ENCODE results near the gene PSMF1. TPM values are rescaled to one million over a fixed set of nuclear protein-coding genes. Genes with fewer than 3 reads are reported as not detected.

PSMF1 gene, protein sequence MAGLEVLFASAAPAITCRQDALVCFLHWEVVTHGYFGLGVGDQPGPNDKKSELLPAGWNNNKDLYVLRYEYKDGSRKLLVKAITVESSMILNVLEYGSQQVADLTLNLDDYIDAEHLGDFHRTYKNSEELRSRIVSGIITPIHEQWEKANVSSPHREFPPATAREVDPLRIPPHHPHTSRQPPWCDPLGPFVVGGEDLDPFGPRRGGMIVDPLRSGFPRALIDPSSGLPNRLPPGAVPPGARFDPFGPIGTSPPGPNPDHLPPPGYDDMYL
- total RNA-seq = 100 to 1,000 TPM; 224 to 272 (median 230) TPM

DNA sequence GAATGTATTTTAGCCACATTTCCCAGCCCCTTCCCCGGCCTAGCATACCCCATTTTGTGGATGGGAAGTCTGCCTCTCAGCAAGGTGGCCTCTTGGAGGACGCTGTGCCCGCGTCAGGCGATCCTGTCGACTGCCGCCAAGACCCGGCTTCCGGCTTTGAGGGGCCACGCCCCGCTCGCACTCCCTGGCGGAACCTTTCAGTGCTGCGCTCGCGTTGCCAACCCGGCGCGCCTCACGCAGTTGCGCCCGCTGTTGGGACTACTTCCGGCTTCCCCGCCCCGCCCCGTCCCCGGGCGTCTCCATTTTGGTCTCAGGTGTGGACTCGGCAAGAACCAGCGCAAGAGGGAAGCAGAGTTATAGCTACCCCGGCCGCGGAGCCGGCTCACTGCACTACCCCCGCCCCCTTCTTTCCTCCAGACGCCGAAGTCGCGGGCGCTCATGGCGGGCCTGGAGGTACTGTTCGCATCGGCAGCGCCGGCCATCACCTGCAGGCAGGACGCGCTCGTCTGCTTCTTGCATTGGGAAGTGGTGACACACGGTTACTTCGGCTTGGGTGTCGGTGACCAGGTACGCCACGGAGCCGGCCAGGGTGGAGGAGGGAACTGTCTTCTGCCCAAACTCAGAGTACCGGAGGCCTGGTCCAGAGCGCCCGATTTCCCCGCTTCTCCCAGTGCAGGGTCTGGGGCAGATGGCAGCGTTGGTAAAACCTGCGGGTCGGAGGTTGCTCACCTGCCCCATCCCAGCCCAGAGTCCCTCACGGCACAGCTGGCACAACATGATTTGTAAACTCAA is at the start of gene PSMF1:
Gene PSMF1 (plus strand): TSS at position 267 of the 792 bp plus-strand sequence. CDS start 172 bp downstream, at position 439.
- H3K27me3 Mint-ChIP-seq (ENCODE audit: low read depth) = no peaks in the 10 kb centered on the region

DNA sequence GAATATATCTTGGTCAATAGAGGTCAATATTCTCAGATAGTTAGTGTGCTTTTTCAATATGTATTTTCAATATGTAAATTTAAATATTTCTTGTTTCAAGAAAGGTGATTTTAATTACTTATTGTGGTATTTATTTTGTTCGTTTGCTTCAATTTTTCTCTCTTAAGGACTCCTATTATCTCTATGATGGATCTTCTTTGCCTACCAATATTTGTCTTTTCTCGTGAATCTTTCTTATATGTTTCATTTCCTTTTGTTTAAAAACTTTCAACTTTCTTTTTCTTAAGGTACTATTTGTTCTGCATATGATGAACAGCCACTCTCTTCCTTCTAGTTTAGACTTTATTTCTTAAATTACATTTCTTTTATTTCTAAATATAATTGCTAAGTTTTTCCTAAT is 46.1 kb upstream of the PSMF1 start:
- H3K27me3 Mint-ChIP-seq (ENCODE audit: low read depth) = peaks cover 3% of the 10 kb centered on the region
- H3K36me3 Mint-ChIP-seq (ENCODE audit: insufficient read depth) = peaks cover 2% of the 10 kb centered on the region
- H3K4me1 Mint-ChIP-seq (ENCODE audit: low read depth) = no peaks in the 10 kb centered on the region
- peaks cover 15% of the 10 kb centered on the region for H3K9me3 Mint-ChIP-seq
- DNase-seq (no peak), ATAC-seq (no peak)
- H3K4me3 Mint-ChIP-seq = no peak overlapping the region

More for the DNA sequence above, at the start of gene PSMF1:
- Mint-ChIP-seq H3K9me3 (no peaks in the 10 kb centered on the region), H3K4me3 (peak within 1 kb of the TSS; percentile 95), H3K4me1 (ENCODE audit: low read depth) (peaks cover 48% of the 10 kb centered on the region), H3K36me3 (ENCODE audit: insufficient read depth) (peaks cover 30% of the 10 kb centered on the region)
- DNase-seq (peak; percentile 94), ATAC-seq (peak; percentile 97 to 98)

DNA sequence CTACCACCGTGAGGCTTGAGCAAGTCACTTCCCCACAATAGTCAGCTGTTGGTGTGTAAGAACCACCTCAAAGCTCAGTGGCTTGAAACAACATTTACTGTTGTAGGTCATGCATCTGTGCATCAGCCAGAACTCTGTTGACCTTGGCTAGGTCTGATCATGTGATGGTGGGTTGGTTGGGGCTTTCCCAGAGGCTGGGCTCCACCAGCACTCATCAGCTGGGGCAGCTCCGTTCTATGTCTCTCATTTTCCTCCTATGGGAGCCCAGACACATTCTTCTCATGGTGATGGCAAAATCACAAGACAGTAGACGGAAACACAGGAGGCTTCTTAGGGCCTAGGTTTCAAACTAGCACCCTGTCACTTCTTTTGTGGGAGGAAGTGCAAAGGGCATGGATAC is 42.8 kb upstream of the PSMF1 start:
- DNase-seq (no peak), ATAC-seq (no peak)
- Mint-ChIP-seq H3K4me3 (no peak overlapping the region), H3K36me3 (ENCODE audit: insufficient read depth) (peaks cover 6% of the 10 kb centered on the region), H3K4me1 (ENCODE audit: low read depth) (no peaks in the 10 kb centered on the region), H3K27me3 (ENCODE audit: low read depth) (no peaks in the 10 kb centered on the region), H3K9me3 (no peaks in the 10 kb centered on the region)

DNA sequence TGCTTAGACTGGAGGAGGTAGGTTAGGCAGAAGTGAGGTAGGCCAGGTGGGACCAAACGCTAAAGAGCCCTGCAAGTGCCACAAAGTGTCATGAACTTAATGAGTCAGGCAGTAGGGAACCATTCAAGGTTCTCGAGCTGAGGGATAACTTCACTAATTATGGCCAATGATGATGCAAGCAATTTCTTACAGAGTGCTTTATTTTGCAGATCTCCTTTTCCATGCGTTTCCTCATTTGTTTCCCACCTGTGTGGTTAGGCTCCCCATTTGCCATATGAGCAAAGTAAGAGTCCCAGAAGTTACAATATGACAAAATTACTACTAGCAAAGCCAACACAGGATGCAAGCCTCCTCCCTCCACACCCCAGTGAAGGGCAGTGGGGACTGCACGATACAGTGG is 36.5 kb upstream of the PSMF1 start:
- DNase-seq (no peak), ATAC-seq (no peak)
- peaks cover 6% of the 10 kb centered on the region for H3K36me3 Mint-ChIP-seq (ENCODE audit: insufficient read depth)
- H3K27me3 Mint-ChIP-seq (ENCODE audit: low read depth) = no peaks in the 10 kb centered on the region
- H3K4me3 Mint-ChIP-seq = no peak overlapping the region
- H3K4me1 Mint-ChIP-seq (ENCODE audit: low read depth) = peaks cover 9% of the 10 kb centered on the region
- peaks cover 13% of the 10 kb centered on the region for H3K9me3 Mint-ChIP-seq

DNA sequence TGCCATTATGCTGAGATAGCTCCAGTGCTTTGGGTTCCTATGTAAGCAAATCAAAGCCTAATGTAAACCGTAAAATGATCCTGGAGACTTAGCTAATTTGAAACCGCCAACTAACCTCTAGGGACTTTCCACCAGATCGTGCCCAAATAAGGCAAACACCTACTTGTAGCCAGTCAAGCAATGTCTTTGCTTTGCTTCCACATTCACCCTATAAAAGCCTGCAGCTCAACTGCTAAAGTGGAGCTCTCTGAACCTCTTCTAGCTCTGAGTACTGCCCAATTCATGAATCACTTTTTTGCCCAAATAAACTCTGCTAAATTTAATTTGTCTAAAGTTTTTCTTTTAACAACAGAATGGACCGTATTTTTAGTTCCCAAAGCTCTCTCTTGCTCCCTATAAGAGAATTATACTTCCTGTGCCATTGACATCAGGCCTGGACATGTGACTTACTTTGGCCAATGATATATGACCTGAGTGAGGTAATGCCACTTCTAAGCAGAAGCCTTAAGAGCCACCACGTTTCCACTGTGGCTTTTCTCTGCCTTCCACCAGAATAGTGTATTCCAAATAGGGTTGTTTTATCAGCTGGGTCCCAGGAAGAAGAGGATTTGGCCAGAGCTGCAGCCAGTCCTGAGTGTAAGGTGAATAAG is 34.8 kb upstream of the PSMF1 start:
- Mint-ChIP-seq H3K27me3 (ENCODE audit: low read depth) (no peaks in the 10 kb centered on the region), H3K4me3 (no peak overlapping the region), H3K4me1 (ENCODE audit: low read depth) (peaks cover 15% of the 10 kb centered on the region), H3K36me3 (ENCODE audit: insufficient read depth) (peaks cover 6% of the 10 kb centered on the region), H3K9me3 (peaks cover 13% of the 10 kb centered on the region)
- no peak for ATAC-seq
- DNase-seq = no peak

DNA sequence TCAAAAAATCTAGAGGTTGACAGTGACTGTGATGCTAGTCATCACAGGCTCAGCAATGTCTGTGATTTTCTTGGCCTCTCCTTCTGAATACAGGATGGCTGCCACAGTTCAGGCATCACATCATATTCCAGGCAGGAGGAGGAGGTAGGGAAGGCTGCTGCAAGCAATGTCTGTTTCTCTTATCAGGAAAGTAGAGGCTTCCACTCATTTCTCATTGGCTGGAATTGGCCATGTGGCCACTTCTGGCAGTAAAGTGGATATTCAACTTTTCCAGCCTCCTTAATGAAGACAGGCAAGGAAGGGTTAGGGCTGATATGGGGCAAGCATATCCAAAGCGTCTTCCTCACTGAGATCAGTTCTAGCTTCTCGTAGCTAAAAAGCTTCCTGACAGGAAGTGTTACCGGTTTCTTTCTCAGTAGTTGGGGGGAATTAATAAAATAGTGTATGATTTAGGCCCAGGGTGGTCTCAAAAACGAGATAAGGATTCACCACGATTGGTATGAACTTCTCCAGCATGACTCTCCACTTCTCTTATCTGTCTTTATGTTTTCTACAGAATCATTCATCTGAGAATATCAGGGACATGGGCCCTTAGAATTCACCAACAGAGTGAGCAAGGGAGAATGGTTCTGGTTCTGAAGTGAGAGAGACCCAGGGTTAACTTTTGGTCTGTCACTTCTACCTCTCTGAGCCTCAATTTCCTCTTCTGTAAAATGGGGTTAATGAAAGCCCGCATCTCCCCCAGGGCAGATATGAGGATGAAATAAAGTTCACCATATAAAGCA is 32.7 kb upstream of the PSMF1 start:
- Mint-ChIP-seq H3K4me3 (no peak overlapping the region), H3K27me3 (ENCODE audit: low read depth) (no peaks in the 10 kb centered on the region), H3K4me1 (ENCODE audit: low read depth) (peaks cover 15% of the 10 kb centered on the region), H3K36me3 (ENCODE audit: insufficient read depth) (peaks cover 10% of the 10 kb centered on the region), H3K9me3 (peaks cover 26% of the 10 kb centered on the region)
- DNase-seq (no peak), ATAC-seq (no peak)

DNA sequence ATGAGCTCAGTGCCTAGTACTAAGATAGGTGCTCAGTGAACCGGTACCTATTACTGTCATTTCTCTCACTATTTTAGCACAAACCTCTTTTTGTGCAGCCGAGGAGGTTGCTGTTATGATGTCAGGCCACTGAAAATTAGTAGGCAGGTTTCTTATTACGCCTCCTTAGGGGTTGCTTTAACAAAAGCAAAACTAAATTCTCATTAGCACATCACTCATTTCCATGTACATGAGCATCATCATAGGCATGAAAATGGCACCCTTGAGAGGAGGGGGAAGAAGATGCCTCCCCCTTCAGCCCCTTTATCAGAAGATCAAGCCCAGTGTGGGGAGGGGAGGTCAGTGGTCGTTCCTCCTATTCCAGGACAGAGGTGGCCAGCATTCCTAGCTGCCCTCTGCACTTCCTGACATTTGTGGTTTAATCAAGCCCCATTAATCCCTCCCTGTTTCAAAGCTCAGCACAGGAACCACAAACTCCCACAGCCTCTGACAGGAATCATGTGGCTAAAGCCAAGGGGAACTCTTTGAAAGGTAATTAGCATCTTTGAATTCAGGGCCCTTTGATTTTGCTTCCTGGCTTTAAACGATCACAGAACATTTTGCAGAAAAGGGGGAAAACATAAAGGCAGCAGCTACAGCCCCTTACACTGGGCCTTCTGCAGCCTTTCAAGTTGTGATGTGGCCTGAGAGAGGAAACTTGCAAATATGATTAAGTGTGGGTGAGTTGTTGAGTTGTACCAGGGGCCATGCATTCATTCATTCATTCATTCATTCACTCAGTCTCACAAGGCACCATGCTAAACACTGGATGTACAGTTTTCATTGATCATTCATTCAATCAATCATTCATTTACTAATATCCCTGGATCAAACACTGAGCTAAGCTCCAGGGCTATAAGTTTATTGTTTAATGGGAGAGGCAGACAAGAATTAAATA is 31.9 kb upstream of the PSMF1 start:
- DNase-seq (no peak), ATAC-seq (peak; percentile 73 to 79)
- Mint-ChIP-seq H3K27me3 (ENCODE audit: low read depth) (no peaks in the 10 kb centered on the region), H3K4me3 (no peak overlapping the region), H3K4me1 (ENCODE audit: low read depth) (peaks cover 15% of the 10 kb centered on the region), H3K36me3 (ENCODE audit: insufficient read depth) (peaks cover 12% of the 10 kb centered on the region), H3K9me3 (peaks cover 32% of the 10 kb centered on the region)

DNA sequence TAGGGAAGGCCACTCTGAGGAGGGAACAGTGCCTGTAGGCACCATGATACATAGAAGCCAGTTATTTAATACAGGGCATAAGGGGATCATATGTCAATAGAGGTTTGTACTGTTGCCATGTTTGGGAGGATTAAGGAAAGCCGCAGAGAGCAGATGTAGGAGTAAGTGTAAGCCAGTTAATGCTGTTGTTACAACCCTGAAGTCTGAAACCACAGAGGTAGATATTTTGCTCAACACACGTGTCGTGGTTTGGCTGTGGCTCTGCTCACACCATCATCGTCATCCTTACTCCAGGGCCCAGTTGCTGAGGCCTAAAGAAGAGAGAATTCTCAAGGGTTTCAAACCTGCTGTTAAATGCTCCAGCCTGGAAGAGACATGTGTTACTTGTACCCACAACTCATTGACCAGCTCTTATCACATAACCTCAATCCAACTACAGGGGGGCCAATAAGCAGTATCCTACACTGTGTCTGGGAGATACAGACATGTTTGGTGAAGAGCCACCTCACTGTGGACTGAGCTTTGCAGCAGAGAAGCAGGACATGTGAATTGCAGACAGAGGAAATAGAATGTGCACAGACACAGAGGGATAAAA is 31.0 kb upstream of the PSMF1 start:
- peaks cover 15% of the 10 kb centered on the region for H3K4me1 Mint-ChIP-seq (ENCODE audit: low read depth)
- ATAC-seq (peak; percentile 44 to 57), DNase-seq (no peak)
- H3K36me3 Mint-ChIP-seq (ENCODE audit: insufficient read depth) = peaks cover 15% of the 10 kb centered on the region
- H3K27me3 Mint-ChIP-seq (ENCODE audit: low read depth) = no peaks in the 10 kb centered on the region
- peaks cover 39% of the 10 kb centered on the region for H3K9me3 Mint-ChIP-seq
- no peak overlapping the region for H3K4me3 Mint-ChIP-seq

DNA sequence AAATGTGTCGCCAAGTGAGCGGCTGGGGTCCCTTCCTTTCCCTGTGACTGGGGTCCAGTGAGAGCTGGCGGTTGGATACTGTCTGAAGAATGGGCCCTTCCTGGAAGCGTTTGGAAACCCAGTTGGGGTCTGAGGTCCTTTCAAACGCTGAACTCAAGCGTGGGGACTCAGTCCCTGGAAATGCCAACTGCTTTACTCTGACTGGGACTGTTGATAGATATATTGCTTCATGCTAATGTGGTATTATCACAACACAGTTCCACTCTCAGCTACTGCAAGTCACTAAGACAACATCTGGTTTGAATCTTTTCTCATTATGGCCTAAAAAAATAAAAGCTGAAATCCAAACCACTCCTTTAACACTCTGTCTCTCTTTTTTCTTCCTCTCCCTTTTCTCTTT is 23.7 kb upstream of the PSMF1 start:
- peaks cover 7% of the 10 kb centered on the region for H3K36me3 Mint-ChIP-seq (ENCODE audit: insufficient read depth)
- H3K9me3 Mint-ChIP-seq = peaks cover 29% of the 10 kb centered on the region
- H3K27me3 Mint-ChIP-seq (ENCODE audit: low read depth) = no peaks in the 10 kb centered on the region
- DNase-seq = no peak
- no peak overlapping the region for H3K4me3 Mint-ChIP-seq
- no peak for ATAC-seq
- no peaks in the 10 kb centered on the region for H3K4me1 Mint-ChIP-seq (ENCODE audit: low read depth)

DNA sequence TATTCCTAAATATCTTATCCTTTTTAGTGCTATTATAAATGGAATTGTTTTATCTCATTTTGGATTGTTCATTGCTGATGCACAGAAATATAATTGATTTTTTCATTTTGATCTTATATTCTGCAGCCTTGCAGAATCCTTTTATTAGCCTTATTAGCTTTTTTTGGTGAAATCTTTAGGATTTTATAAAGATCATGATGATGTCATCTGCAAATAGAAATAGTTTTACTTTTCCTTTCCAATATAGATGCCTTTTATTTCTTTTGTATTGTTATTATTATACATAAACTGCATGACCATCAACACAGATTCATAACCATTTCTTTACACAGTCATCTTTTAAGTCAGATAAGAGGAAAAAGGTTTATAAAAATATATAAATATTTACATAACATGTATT is 16.9 kb upstream of the PSMF1 start:
- Mint-ChIP-seq H3K4me3 (no peak overlapping the region), H3K27me3 (ENCODE audit: low read depth) (peaks cover 2% of the 10 kb centered on the region), H3K36me3 (ENCODE audit: insufficient read depth) (no peaks in the 10 kb centered on the region), H3K4me1 (ENCODE audit: low read depth) (no peaks in the 10 kb centered on the region), H3K9me3 (peaks cover 17% of the 10 kb centered on the region)
- ATAC-seq (no peak), DNase-seq (no peak)

DNA sequence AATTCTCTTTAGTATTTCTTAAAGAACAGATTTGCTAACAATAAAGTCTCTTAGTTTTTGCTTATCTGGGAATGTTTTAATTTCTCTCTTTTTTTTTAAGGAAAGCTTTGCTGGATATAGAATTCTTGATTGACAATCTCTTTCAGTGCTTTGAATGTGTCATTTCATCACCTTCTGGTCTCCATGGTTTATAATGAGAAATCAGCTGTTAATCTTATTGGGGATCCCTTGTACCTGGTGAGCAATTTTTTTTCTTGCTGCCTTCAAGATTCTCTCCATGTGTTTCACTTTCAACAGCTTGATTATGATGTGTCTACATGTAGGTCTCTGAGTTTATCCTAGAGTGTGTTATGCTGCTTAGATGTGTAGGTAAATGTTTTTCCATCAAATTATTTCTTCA is 16.4 kb upstream of the PSMF1 start:
- ATAC-seq = no peak
- Mint-ChIP-seq H3K4me3 (no peak overlapping the region), H3K36me3 (ENCODE audit: insufficient read depth) (no peaks in the 10 kb centered on the region), H3K27me3 (ENCODE audit: low read depth) (peaks cover 2% of the 10 kb centered on the region), H3K9me3 (peaks cover 17% of the 10 kb centered on the region), H3K4me1 (ENCODE audit: low read depth) (no peaks in the 10 kb centered on the region)
- no peak for DNase-seq

DNA sequence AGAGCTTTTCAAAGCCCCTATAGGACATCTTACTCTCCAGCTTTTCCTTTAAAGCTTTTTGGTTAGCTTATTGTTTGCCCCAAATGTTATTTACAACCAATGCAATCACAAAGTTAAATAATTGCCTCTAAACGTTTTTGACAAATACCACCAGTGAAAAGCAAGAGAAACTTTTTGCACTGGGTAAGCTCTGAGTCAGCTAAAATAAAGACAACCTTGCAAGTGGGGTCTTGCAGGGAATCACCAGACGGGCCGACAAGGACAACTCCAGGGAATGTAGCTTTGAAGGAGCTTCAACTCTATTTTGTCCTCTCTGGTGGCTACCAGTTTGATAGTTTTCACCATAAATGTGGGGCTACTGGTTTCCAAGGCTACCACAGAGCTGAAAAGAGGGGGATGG is 14.7 kb upstream of the PSMF1 start:
- ATAC-seq = no peak
- peaks cover 11% of the 10 kb centered on the region for H3K9me3 Mint-ChIP-seq

DNA sequence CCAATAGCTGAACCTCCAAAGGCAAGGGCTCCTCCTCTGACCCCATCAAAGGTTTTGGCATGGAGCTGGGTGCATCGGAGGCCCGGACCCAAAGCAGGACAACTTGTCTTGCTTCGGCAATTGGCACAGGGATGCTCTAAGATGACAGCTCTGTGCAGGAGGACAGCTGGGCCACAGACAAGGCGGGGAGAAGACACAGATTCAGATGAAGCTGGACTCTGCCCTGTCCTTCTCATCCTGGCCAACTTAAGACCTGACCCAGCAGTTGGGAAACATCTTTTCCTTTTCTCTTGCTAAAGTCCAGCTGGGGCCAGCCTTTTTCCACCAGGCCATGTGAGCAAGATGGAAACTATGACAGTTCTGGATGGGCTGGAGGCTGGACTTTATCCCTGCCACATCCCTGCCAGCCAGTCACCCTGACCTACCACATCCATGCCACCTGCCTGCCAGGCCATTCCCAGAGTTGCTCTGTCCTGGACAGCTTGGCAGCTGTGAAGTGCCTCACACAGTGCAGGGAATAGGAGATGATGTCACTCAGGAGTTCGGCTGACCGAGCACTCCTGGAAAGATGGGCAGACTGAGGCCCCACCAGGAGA is 12.7 kb upstream of the PSMF1 start:
- H3K27me3 Mint-ChIP-seq (ENCODE audit: low read depth) = peaks cover 2% of the 10 kb centered on the region
- no peak for ATAC-seq
- H3K4me1 Mint-ChIP-seq (ENCODE audit: low read depth) = peaks cover 5% of the 10 kb centered on the region
- no peaks in the 10 kb centered on the region for H3K36me3 Mint-ChIP-seq (ENCODE audit: insufficient read depth)
- no peak for DNase-seq
- no peak overlapping the region for H3K4me3 Mint-ChIP-seq
- H3K9me3 Mint-ChIP-seq = peaks cover 11% of the 10 kb centered on the region

More for the DNA sequence above, 14.7 kb upstream of the PSMF1 start:
- peaks cover 5% of the 10 kb centered on the region for H3K4me1 Mint-ChIP-seq (ENCODE audit: low read depth)
- H3K27me3 Mint-ChIP-seq (ENCODE audit: low read depth) = peaks cover 2% of the 10 kb centered on the region
- no peak overlapping the region for H3K4me3 Mint-ChIP-seq
- no peaks in the 10 kb centered on the region for H3K36me3 Mint-ChIP-seq (ENCODE audit: insufficient read depth)
- no peak for DNase-seq

Measured in activated T-cell treated with anti-CD3 and anti-CD28 coated beads, Interleukin-2, amount 50 U/mL, for 4 hours (primary cell).